IMR-90 (cell line): ENCODE data around the gene MGAT4D. TPM values are rescaled to one million over a fixed set of nuclear protein-coding genes. Genes with fewer than 3 reads are reported as not detected.

Experiments used
- ATAC-seq: fragments of 200-7000 bp; cut with Tn5 transposase; 2 replicates; pipeline ENCODE4 v1.9.1; 2020; ENCODE audit warnings: low read depth, mild to moderate bottlenecking, moderate library complexity
- BruUV-seq: library from RNA; stranded (reverse); fragments of 400-500 nt; replicated peaks from 2 replicates; lab custom pipeline; 2021; lab: Mats Ljungman, UMichigan
- CTCF ChIA-PET: fragments of 300-600 bp; formaldehyde crosslinking; extraction: SDS; loops from one replicate; lab custom pipeline; 2021; ENCODE audit warnings: antibody characterized with exemption; lab: Yijun Ruan, JAX
- POLR2A ChIA-PET: fragments of 300-600 bp; sonication (Branson Sonifier 250); formaldehyde crosslinking; loops from one replicate; lab custom pipeline; 2022; ENCODE audit warnings: antibody characterized with exemption; ENCODE audit not compliant: unreplicated experiment; lab: Charles Lee
- DNase-seq: peaks from one replicate; pipeline ENCODE4 v3.0.0; 2013
- H2AFZ ChIP-seq: replicated peaks from 2 replicates; pipeline ENCODE3; 2013; ENCODE audit warnings: low read length, mild to moderate bottlenecking; ENCODE audit not compliant: poor library complexity
- H2AK5ac ChIP-seq: 2 replicates; pipeline ENCODE4 v1.6.1; 2013; ENCODE audit warnings: low read depth, low read length, inconsistent platforms
- H2AK9ac ChIP-seq: replicated peaks from 2 replicates; pipeline ENCODE3; 2013; ENCODE audit warnings: mild to moderate bottlenecking, low read depth, low read length, moderate library complexity; ENCODE audit not compliant: poor library complexity
- H2BK120ac ChIP-seq: 2 replicates; pipeline ENCODE4 v1.6.1; 2013; ENCODE audit warnings: low read depth, low read length, inconsistent platforms
- H2BK15ac ChIP-seq: 3 replicates; pipeline ENCODE4 v1.6.1; 2013; ENCODE audit warnings: low read depth, low read length, inconsistent platforms
- H2BK20ac ChIP-seq: 2 replicates; pipeline ENCODE4 v1.6.1; 2013; ENCODE audit warnings: low read depth, mild to moderate bottlenecking, inconsistent platforms, low read length, moderate library complexity
- H2BK5ac ChIP-seq: 2 replicates; pipeline ENCODE4 v1.6.1; 2013; ENCODE audit warnings: mild to moderate bottlenecking, low read depth, low read length, inconsistent platforms; ENCODE audit not compliant: poor library complexity, severe bottlenecking
- H3K14ac ChIP-seq: replicated peaks from 2 replicates; pipeline ENCODE4 v1.6.1; 2013; ENCODE audit warnings: low read depth, low read length, inconsistent platforms
- H3K18ac ChIP-seq: 2 replicates; pipeline ENCODE4 v1.6.1; 2013; ENCODE audit warnings: low read depth, low read length, control low read depth
- H3K23ac ChIP-seq: 2 replicates; pipeline ENCODE4 v1.6.1; 2013; ENCODE audit warnings: low read depth, low read length, inconsistent platforms
- H3K27ac ChIP-seq: 2 replicates; pipeline ENCODE4 v1.5.1; 2013; ENCODE audit warnings: mild to moderate bottlenecking, control low read depth, low read length; ENCODE audit not compliant: insufficient read depth
- H3K27me3 ChIP-seq: 2 replicates; pipeline ENCODE4 v1.6.1; 2013; ENCODE audit warnings: low read length; ENCODE audit not compliant: control insufficient read depth, insufficient read depth
- H3K36me3 ChIP-seq: 2 replicates; pipeline ENCODE4 v1.6.1; 2013; ENCODE audit warnings: low read length, mixed read lengths; ENCODE audit not compliant: control insufficient read depth, insufficient read depth
- H3K4ac ChIP-seq: 2 replicates; pipeline ENCODE4 v1.6.1; 2013; ENCODE audit warnings: low read depth, low read length, inconsistent platforms
- H3K4me1 ChIP-seq: 2 replicates; pipeline ENCODE4 v1.6.1; 2013; ENCODE audit warnings: low read length, mixed read lengths; ENCODE audit not compliant: control insufficient read depth, insufficient read depth
- H3K4me2 ChIP-seq: 2 replicates; pipeline ENCODE4 v1.6.1; 2013; ENCODE audit warnings: low read depth, mild to moderate bottlenecking, control low read depth, low read length, moderate library complexity
- H3K4me3 ChIP-seq: 2 replicates; pipeline ENCODE4 v1.5.1; 2013; ENCODE audit warnings: low read depth, mild to moderate bottlenecking, control low read depth, low read length, moderate library complexity; ENCODE audit not compliant: insufficient read depth
- H3K56ac ChIP-seq: 2 replicates; pipeline ENCODE4 v1.6.1; 2013; ENCODE audit warnings: low read length, inconsistent platforms; ENCODE audit not compliant: insufficient read depth; ENCODE audit errors: extremely low read depth
- H3K79me1 ChIP-seq, 2 experiments: 2 replicates each; pipeline ENCODE4 v1.6.1; 2013; ENCODE audit warnings: low read length in 2 of 2, inconsistent platforms in 1 of 2, low read depth in 1 of 2
- H3K9ac ChIP-seq: 2 replicates; pipeline ENCODE4 v1.6.1; 2013; ENCODE audit warnings: low read depth, low read length, control low read depth
- H3K9me1 ChIP-seq: 2 replicates; pipeline ENCODE4 v1.6.1; 2013; ENCODE audit warnings: low read length, inconsistent platforms; ENCODE audit not compliant: insufficient read depth
- H3K9me3 ChIP-seq: 2 replicates; pipeline ENCODE4 v1.6.1; 2013; ENCODE audit warnings: low read length; ENCODE audit not compliant: control insufficient read depth, insufficient read depth
- H4K20me1 ChIP-seq: 2 replicates; pipeline ENCODE4 v1.6.1; 2013; ENCODE audit warnings: low read length, inconsistent platforms; ENCODE audit not compliant: insufficient read depth
- H4K5ac ChIP-seq: 2 replicates; pipeline ENCODE4 v1.6.1; 2013; ENCODE audit warnings: mild to moderate bottlenecking, low read depth, low read length, control low read depth
- H4K8ac ChIP-seq, 2 experiments: 2 replicates each; pipeline ENCODE4 v1.6.1; 2013; ENCODE audit warnings: low read depth in 2 of 2, low read length in 2 of 2, control low read depth in 1 of 2, inconsistent platforms in 1 of 2
- H4K91ac ChIP-seq: 2 replicates; pipeline ENCODE4 v1.6.1; 2013; ENCODE audit warnings: low read depth, low read length, inconsistent platforms; ENCODE audit not compliant: insufficient read depth
- BHLHE40 ChIP-seq: fragments of 150-350 bp; IDR thresholded peaks from 2 replicates; pipeline ENCODE4 v1.6.1; 2016; ENCODE audit warnings: mild to moderate bottlenecking, low read depth, low read length
- CEBPB ChIP-seq: IDR thresholded peaks from 2 replicates; pipeline ENCODE4 v1.6.1; 2012; ENCODE audit warnings: low read depth, low read length, improper control_type of control experiment
- ELK1 ChIP-seq: fragments of 150-350 bp; IDR thresholded peaks from 2 replicates; pipeline ENCODE4 v1.6.1; 2016; ENCODE audit warnings: low read depth, mild to moderate bottlenecking, low read length, moderate library complexity, borderline replicate concordance
- FOS ChIP-seq: fragments of 150-350 bp; IDR thresholded peaks from 2 replicates; pipeline ENCODE4 v1.6.1; 2016; ENCODE audit warnings: low read depth, low read length
- MAFK ChIP-seq: IDR thresholded peaks from 2 replicates; pipeline ENCODE4 v1.6.1; 2012; ENCODE audit warnings: low read depth, low read length, improper control_type of control experiment
- MXI1 ChIP-seq: IDR thresholded peaks from 2 replicates; pipeline ENCODE4 v1.6.1; 2012; ENCODE audit warnings: low read depth, mild to moderate bottlenecking, low read length, moderate library complexity, borderline replicate concordance
- NFE2L2 ChIP-seq: fragments of 150-350 bp; IDR thresholded peaks from 2 replicates; pipeline ENCODE4 v1.6.1; 2016; ENCODE audit warnings: low read depth, mild to moderate bottlenecking, low read length
- POLR2A ChIP-seq: IDR thresholded peaks from 2 replicates; pipeline ENCODE4 v1.6.1; 2012; ENCODE audit warnings: mild to moderate bottlenecking, low read depth, low read length
- RAD21 ChIP-seq: IDR thresholded peaks from 2 replicates; pipeline ENCODE4 v1.6.1; 2012; ENCODE audit warnings: low read length, improper control_type of control experiment
- SMC3 ChIP-seq: fragments of 150-350 bp; IDR thresholded peaks from 2 replicates; pipeline ENCODE4 v1.6.1; 2016; ENCODE audit warnings: low read depth, mild to moderate bottlenecking, antibody characterized with exemption, low read length, moderate library complexity
- USF2 ChIP-seq: fragments of 150-350 bp; IDR thresholded peaks from 2 replicates; pipeline ENCODE4 v1.6.1; 2017; ENCODE audit warnings: mild to moderate bottlenecking, antibody characterized with exemption, low read length, low read depth
- WGBS, 2 experiments: methylation state at CpG; one replicate each; pipeline versions ENCODE4 v1.1.5 to v1.1.7; 2013; ENCODE audit warnings: missing lambda C conversion rate in 2 of 2; ENCODE audit not compliant: insufficient read length in 1 of 2; ENCODE audit errors: extremely low coverage in 2 of 2; 5-methylcytosine and 5-hydroxymethylcytosine counted together
- dilution Hi-C: fragments of 300-500 bp; cut with HindIII; formaldehyde crosslinking; loops from one replicate; pipeline ENCODE4 v1.14.3; 2018; ENCODE audit warnings: low sequenced_read_pairs; ENCODE audit not compliant: unreplicated experiment
- in situ Hi-C: fragments of 300-500 bp; cut with MboI; formaldehyde crosslinking; loops from 3 replicates; pipeline ENCODE4 v1.14.3; 2019; ENCODE audit warnings: low sequenced_read_pairs, inconsistent platforms, mixed read lengths
- intact Hi-C: fragments of 100-400 bp; cut with micrococcal nuclease; formaldehyde crosslinking; loops from 2 replicates; pipeline ENCODE4 v1.10.0; 2022
- polyA plus RNA-seq, 3 experiments: library from polyadenylated mRNA; depleted of rRNA; stranded (reverse); fragments of >200 nt; gene quantifications; 2 replicates each; pipeline ENCODE4 v1.2.3, GENCODE V29; 2012; ENCODE audit warnings: low replicate concordance in 1 of 3
- total RNA-seq: library from RNA; depleted of rRNA; stranded (reverse); fragments of >200 nt; gene quantifications from 2 replicates; pipeline ENCODE4 v1.2.3, GENCODE V29; 2012

Gene MGAT4D
- total and polyA plus RNA-seq, 2 of the 4 experiments (the other 2 are of a cell fraction) = not detected

GRCh38 chr4:140533951-140534480, 35.9 kb upstream of the MGAT4D start:
- H2AK9ac ChIP-seq = no peak overlapping the region
- no peaks in the 10 kb centered on the region for H3K27me3 ChIP-seq
- no peaks in the 10 kb centered on the region for H3K9me3 ChIP-seq
- H2AFZ ChIP-seq = no peak overlapping the region
- in situ Hi-C loops (no loop called here), intact Hi-C loops (no loop called here), dilution Hi-C loops (no loop called here)
- ChIA-PET CTCF (no interaction called here), POLR2A (no interaction called here)
- no peak overlapping the region for H3K4ac ChIP-seq
- 0 out of 2 replicates have a peak overlapping the region, but pooled peaks have one; percentile 30 for H3K14ac ChIP-seq
- H2BK15ac ChIP-seq = no peak overlapping the region
- TF ChIP-seq MAFK = no peak
- no peak for TF ChIP-seq ELK1
- no peak for TF ChIP-seq USF2
- no peak for TF ChIP-seq POLR2A
- TF ChIP-seq CEBPB = no peak
- no peak for TF ChIP-seq RAD21
- no peak for TF ChIP-seq NFE2L2
- no peak for TF ChIP-seq FOS
- no peak for TF ChIP-seq BHLHE40
- no peak for TF ChIP-seq MXI1
- no peak for TF ChIP-seq SMC3
- peak overlapping the region; percentile 77 for H2BK5ac ChIP-seq
- H3K4me2 ChIP-seq = no peak overlapping the region; the same call in 1 of the 2 replicates
- no peak overlapping the region; the same call in 1 of the 2 replicates for H3K18ac ChIP-seq
- H2AK5ac ChIP-seq = no peak overlapping the region
- DNase-seq = peak; percentile 67
- no peak overlapping the region for H3K27ac ChIP-seq
- no peak overlapping the region for H2BK20ac ChIP-seq
- peak; percentile 48 for ATAC-seq
- BruUV-seq = no TSS peak
- no peak overlapping the region for H4K8ac ChIP-seq
- peaks cover 1 to 2% of the 10 kb centered on the region in 2 experiments; a peak in 1 of 4 replicates for H3K79me1 ChIP-seq
- no peaks in the 10 kb centered on the region for H3K9me1 ChIP-seq
- H4K91ac ChIP-seq = no peak overlapping the region
- no CpG with 5 or more reads among the region's 4 CpGs for WGBS, 2 experiments
- no peak overlapping the region for H3K56ac ChIP-seq
- H3K4me3 ChIP-seq = no peak overlapping the region
- no peaks in the 10 kb centered on the region for H3K4me1 ChIP-seq
- no peak overlapping the region for H3K9ac ChIP-seq
- H3K36me3 ChIP-seq = peaks cover 3% of the 10 kb centered on the region
- peak overlapping the region; percentile 48; the same call in 1 of the 2 replicates for H4K5ac ChIP-seq
- H3K23ac ChIP-seq = no peak overlapping the region
- no peak overlapping the region for H2BK120ac ChIP-seq
- H4K20me1 ChIP-seq = no peaks in the 10 kb centered on the region
